ENCODE results near the gene IPO11.

Gene IPO11

GRCh38 chr5:62647241-62647640, 234.7 kb downstream of the IPO11 start:
- no peaks in the 10 kb centered on the region for H3K27me3 ChIP-seq
- TF ChIP-seq, protein P1, sequence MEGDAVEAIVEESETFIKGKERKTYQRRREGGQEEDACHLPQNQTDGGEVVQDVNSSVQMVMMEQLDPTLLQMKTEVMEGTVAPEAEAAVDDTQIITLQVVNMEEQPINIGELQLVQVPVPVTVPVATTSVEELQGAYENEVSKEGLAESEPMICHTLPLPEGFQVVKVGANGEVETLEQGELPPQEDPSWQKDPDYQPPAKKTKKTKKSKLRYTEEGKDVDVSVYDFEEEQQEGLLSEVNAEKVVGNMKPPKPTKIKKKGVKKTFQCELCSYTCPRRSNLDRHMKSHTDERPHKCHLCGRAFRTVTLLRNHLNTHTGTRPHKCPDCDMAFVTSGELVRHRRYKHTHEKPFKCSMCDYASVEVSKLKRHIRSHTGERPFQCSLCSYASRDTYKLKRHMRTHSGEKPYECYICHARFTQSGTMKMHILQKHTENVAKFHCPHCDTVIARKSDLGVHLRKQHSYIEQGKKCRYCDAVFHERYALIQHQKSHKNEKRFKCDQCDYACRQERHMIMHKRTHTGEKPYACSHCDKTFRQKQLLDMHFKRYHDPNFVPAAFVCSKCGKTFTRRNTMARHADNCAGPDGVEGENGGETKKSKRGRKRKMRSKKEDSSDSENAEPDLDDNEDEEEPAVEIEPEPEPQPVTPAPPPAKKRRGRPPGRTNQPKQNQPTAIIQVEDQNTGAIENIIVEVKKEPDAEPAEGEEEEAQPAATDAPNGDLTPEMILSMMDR (IDR thresholded peaks at IDR 0.05) = no peak
- H3K4me1 ChIP-seq = no peaks in the 10 kb centered on the region
- no peak overlapping the region for H3K27ac ChIP-seq
- no peaks in the 10 kb centered on the region for H3K36me3 ChIP-seq
- no peak overlapping the region for H3K4me3 ChIP-seq
- no peak for DNase-seq
- intact Hi-C loops (cut with DNase I; ENCODE audit: low total_unique reads) = no loop called here
- no peaks in the 10 kb centered on the region for H3K9me3 ChIP-seq

DNA sequence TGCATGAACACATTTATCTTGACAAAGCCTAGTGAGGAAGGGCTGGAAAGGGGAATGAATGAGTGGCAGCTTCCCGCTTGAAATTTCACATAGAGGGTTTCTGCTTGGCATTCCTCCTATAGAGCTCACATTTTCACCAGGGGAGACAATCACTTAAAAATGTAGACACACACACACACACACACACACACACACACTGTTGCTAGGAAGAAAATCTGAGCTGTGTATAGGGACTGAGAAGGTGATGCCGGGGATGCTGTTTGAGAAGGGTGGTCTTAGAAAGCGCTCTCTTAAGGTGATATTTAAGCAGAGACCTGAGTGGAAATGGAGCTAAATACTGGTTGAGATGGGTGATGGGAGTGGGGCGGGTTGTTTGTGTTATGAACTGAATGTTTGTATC, 236.5 kb downstream of the IPO11 start:
- intact Hi-C loops (cut with DNase I; ENCODE audit: low total_unique reads) = no loop called here
- no peak for DNase-seq
- Histone ChIP-seq H3K9me3 (no peaks in the 10 kb centered on the region), H3K27me3 (no peaks in the 10 kb centered on the region), H3K36me3 (no peaks in the 10 kb centered on the region), H3K4me1 (no peaks in the 10 kb centered on the region), H3K4me3 (no peak overlapping the region), H3K27ac (no peak overlapping the region)
- TF ChIP-seq, protein P1 (IDR thresholded peaks at IDR 0.05) = no peak

DNA sequence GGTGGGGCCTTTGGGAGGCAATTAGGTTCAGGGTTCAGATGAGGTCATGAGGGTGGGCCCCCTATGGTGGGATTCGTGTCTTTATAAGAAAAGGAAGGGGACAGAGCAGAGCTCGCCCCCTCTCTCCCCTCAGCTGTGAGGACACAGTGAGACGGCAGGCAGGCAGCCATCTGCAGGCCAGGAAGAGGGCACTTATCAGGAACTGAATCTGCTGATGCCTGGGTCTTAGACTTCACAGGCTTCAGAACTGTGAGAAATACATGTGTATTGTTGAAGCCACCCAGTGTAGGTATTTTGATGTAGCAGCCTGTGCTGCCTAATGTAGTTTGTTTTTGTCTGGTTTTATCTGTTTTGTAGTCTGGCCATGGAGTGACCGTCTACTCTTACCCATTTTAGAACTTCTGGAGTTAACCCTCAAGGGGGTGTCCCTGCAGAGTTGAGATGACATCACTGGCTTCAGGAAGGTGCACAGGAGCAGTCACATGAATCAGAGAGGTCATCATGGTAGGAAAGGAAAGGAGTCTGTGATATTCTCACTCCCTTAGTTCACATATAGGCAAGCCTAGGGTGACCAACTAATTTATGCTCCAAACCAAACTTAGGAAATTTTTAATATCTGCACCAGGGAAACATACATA, 237.0 kb downstream of the IPO11 start:
- no peaks in the 10 kb centered on the region for H3K4me1 ChIP-seq
- no peak overlapping the region for H3K4me3 ChIP-seq
- TF ChIP-seq, protein P1 (IDR thresholded peaks at IDR 0.05) = no peak
- no peaks in the 10 kb centered on the region for H3K36me3 ChIP-seq
- DNase-seq = no peak
- no peak overlapping the region for H3K27ac ChIP-seq
- no peaks in the 10 kb centered on the region for H3K27me3 ChIP-seq
- intact Hi-C loops (cut with DNase I; ENCODE audit: low total_unique reads) = no loop called here
- H3K9me3 ChIP-seq = no peaks in the 10 kb centered on the region

DNA sequence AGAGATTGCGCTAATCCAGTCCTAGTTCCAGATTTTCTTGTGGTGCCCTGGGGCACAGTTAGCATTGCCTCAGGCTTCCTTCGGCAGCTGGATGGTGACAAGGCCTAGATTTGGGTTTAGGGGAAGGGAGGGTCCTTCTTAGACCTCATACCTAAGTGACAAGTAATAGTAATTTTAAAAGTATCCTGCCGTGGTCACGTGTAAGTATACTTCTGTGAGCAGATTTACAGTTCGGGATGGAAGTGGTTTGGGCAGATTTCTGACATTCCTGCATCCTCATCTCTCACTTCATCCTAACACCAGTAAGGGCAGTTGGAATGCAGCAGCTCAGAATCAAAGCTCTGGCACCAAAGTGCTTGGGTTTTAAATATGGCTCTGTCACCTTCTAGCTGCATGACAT, 237.6 kb downstream of the IPO11 start:
- Histone ChIP-seq H3K36me3 (no peaks in the 10 kb centered on the region), H3K4me3 (no peak overlapping the region), H3K9me3 (no peaks in the 10 kb centered on the region), H3K4me1 (no peaks in the 10 kb centered on the region), H3K27ac (no peak overlapping the region), H3K27me3 (no peaks in the 10 kb centered on the region)
- no peak for DNase-seq
- TF ChIP-seq, protein P1 (IDR thresholded peaks at IDR 0.05) = no peak
- intact Hi-C loops (cut with DNase I; ENCODE audit: low total_unique reads) = no loop called here

DNA sequence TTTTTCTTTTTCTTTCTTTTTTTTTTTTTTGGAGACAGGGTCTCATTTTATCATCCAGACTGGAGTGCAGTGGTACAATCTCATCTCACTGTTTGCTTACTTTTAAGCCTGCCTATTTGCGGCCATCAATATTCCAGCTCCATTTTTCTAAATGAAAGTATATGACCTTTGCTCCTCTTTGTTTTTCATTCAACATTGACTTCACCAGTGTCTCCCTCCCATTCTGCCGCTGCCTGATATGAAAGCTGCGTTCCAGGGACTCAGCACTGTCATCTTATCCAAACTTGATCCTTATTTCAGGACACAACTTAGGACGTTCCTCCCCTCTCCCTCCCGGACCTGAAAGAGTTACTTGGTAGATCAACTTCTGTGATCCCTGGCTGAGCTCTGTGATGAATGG, 239.7 kb downstream of the IPO11 start:
- Histone ChIP-seq H3K27ac (no peak overlapping the region), H3K4me3 (no peak overlapping the region), H3K4me1 (no peaks in the 10 kb centered on the region), H3K9me3 (peaks cover 0 to 8% (median 0%) of the 10 kb centered on the region in 3 donors), H3K36me3 (no peaks in the 10 kb centered on the region), H3K27me3 (no peaks in the 10 kb centered on the region)
- TF ChIP-seq, protein P1 (IDR thresholded peaks at IDR 0.05) = no peak
- no peak for DNase-seq
- intact Hi-C loops (cut with DNase I; ENCODE audit: low total_unique reads) = no loop called here

Measured in tibial artery (tissue), 4 donors.